ENCODE measurements around the gene BTBD17. TPM values are rescaled to one million over a fixed set of nuclear protein-coding genes. Genes with fewer than 3 reads are reported as not detected.

The BTBD17 gene
- total RNA-seq, 1 donor from 2014 or later = not detected

DNA sequence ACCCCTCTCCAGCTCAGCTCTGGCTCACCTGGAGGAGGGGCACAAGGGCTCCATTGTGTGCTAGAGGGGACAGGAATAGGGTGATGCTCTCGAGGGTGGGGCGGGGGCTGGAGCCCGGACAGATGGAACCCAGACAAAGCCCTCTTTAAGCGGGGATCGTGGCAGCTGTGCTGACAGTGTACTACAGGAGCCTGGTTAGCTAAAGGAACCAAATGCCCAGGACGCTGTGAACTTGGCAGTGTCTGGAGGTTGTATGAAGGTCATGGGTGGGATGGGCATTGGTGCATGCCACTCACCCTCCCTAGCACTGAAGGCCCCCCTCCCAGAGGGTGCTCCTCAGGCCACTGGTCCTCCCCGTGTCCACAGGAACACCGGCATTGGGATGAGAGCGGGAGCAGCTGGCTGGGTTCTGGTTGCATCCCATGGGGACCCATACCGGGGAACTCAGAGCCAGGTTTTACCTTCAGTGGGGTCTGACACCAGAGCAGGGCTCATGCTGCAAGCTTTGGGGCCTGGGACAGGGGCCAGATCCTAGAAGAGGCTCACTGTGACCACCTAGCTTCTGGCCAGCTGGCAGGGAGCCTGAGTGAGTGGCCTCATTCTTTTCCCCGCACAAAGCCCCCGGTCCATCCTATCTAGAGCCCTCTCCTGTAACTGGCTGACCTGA, 23.7 kb downstream of the BTBD17 start:
- no peak for DNase-seq (ENCODE audit: low read depth in 2 of 2)

DNA sequence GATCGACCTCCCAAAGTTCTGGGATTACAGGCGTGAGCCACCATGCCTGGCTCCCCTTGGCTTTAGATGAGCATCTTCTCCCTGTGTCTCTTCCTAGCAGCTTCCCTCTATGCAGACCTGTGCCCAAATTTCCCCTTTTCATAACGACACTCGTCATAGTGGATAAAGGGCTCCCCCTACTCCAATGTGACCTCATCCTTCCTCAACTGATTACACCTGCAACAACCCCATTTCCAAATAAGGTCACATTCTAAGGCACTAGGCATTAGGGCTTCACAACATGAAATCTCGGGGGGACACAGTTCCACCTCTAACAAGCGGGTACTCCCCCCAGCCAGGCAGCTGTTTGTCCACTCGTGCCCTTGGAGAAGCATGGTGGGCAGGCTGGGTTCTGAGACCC, 25.4 kb downstream of the BTBD17 start:
- no peak for DNase-seq (ENCODE audit: low read depth in 2 of 2)

DNA sequence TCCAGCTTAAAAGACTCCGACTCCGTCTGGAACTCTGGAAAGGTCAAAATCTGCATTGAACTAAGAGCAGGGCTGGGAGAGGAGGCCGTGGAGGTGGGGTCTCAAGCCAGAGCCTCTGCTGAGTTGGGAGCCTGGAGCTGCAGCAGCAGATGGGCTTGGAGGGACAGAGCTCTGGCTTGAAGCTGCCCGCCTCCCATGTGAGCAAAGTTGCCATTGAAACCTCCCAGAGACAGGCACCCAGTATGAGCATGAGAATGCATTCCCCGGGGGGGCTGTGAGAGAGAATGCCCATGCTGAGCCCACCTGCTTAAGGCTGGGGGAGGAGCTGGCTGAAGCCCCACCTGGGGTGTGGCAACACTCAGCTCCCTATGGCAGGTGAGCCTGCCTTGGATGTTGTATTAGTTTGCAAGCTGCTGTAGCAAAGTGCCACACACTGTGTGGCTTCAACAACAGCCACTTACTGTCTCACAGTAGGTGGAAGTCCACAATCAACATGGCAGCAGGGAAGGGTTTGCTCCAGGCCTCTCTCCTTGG, 26.1 kb downstream of the BTBD17 start:
- DNase-seq (ENCODE audit: low read depth in 2 of 2) = no peak

DNA sequence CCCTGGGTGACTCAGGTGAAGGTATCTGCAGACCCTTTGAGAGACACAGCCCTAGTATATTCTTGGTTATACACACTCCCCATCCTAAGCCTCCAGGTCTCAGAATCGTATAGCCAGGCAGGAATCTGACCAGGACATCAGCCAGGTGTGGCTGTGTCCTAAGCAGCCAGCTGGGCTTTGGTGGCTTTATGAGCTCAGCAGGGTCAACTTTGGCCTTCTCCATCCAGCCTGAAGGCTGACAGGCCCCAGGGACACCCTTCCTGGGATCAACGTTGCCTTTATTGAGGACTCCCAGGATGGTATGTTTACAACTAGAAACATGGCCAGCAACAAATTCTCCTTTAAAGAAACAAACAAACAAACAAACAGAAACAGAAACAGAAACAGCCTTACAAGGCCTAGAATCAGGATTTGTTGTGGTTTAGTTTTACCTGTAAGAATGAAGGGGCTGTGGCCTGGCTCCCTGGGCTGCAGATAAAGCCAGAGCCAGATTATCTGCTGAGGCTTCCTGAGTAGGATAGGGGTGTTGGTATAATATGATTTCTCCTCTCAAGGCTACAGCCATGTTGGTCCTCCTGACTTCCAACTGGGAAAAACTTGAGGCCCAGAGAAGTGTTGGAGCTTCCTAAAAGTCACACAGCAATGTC, 27.2 kb downstream of the BTBD17 start:
- DNase-seq (ENCODE audit: low read depth in 2 of 2) = no peak

DNA sequence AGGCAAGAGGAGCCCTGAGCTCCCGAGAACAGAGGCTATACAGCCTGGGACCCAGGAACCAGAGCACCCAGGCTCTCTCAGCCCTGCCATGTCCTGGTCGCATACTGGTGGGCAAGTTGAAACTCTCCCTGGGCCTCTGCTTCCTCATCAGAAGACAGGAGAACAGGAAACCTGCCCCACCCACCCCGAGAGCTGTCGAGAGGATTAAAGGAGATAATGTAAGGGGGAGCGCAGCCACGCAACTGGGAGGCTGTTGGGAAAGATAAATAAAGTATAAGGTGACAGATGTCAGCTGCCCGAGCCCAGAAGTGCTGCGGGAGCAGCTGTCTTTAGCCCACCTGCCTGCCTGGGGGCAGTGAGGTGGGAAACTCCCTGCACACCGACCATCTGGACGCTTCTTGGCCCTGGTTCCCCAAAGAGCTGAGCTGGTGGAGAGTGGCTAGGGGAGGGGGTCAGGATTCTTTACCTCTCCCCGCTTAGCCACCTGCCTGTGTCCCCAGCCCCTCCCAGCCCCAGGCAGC, 28.8 kb downstream of the BTBD17 start:
- no peak for DNase-seq (ENCODE audit: low read depth in 2 of 2)

DNA sequence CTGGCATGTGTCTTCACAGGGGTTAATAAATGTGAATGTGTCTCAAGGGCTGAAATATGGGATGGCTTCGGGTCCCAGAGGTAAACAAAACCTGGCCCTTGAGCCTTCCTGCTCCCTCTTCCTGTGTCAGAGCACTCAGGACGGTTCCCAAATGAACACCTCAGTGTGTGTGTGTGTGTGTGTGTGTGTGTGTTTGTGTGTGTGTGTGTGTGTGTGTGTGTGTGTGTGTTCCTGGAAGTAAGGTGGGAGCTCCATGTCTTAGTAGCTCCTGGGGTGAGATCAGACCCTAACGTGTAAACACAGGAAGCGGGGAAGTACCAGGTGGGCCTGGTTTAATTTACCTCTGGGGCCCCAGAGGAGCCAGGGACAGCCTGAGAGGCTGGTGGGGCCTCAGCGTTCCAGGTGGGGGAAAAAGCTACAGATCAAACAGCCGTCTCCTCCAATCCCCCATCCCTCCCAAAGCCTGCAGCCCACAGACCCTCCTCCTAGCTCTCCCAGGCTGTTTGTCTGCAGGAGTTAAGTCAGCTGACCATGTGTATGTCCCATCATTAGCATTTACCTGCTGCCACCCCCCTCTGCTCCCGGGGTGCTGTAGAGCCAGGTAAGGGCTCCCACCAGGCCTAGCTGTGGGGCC, 29.5 kb downstream of the BTBD17 start:
- no peak for DNase-seq (ENCODE audit: low read depth in 2 of 2)

DNA sequence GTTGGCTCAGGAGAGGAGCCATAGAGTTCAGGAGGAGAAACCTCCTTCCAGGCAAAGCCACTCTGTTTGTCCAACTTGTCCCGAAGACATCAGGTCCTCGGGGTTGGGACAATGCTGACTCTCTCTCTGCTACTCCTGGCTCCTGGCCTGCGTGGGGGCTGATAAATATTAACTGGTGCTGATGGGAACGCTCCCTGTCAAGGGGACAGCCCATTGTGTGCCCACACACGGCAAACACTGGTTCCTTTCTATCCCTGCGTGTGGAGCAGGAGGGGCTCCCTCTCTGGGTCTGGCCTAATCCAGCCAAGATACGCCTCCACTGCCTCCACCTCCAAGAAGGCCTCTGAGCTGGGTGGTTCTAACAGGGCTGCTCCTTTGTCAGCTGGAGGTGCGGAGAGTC, 31.2 kb downstream of the BTBD17 start:
- no peak for DNase-seq (ENCODE audit: low read depth in 2 of 2)

DNA sequence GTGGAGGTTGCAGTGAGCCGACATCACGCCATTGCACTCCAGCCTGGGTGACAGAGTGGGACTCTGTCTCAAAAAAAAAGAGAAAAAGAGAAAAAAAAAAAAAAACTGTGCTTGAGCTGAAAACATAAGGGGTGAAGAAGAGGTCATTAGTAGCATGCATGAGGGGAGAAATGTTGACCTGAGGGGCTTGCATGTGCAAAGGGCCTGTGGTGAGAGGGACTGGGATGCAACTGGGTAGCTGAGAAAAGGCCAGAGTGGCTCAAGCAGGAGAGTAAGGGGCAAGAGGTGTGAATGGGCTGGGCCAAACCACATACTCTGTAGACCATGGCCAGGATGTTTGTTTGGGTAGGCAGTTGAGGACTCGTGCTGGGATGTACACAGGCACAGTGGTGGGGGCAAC, 32.3 kb downstream of the BTBD17 start:
- DNase-seq (ENCODE audit: low read depth in 2 of 2) = no peak

DNA sequence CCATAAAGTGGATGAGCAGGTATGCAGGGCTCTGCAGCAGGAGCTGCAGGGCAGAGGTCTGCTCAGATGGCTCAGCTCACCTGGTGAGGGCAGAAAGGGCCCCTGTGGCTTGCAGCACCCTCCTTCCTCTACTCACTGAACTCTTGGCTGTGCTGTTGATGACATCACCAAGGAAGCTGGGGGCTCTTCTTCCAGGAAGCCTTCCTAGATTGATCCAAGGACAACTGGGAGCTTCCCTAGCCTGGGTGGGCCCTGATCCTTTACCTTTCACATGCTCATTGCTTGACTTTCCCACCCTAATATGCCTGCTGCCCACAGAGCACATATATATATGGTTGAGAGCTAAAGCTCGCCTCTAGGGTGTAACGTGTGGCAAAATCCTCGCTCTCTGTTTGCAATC, 33.2 kb downstream of the BTBD17 start:
- no peak for DNase-seq (ENCODE audit: low read depth in 2 of 2)

DNA sequence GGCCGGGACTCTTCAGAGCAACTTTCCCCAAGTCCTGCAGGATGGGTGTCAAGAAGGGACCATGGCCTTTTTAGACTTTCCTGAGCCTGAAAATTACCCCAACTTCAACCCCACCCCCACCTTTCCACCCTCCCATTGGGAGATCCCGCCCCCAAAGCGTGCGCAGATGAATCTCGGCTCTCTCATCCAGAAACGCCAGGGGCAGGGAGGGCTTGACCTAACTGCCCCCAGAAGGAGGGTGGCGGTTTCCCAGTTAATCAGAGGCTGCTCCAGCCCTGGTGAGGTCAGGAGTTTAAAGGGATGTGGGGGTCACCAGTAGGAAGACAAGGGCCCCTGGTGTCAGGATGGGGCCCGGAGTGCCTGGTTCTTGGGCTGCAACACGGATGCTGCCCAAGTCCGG, 35.2 kb downstream of the BTBD17 start:
- DNase-seq (ENCODE audit: low read depth in 2 of 2) = no peak

DNA sequence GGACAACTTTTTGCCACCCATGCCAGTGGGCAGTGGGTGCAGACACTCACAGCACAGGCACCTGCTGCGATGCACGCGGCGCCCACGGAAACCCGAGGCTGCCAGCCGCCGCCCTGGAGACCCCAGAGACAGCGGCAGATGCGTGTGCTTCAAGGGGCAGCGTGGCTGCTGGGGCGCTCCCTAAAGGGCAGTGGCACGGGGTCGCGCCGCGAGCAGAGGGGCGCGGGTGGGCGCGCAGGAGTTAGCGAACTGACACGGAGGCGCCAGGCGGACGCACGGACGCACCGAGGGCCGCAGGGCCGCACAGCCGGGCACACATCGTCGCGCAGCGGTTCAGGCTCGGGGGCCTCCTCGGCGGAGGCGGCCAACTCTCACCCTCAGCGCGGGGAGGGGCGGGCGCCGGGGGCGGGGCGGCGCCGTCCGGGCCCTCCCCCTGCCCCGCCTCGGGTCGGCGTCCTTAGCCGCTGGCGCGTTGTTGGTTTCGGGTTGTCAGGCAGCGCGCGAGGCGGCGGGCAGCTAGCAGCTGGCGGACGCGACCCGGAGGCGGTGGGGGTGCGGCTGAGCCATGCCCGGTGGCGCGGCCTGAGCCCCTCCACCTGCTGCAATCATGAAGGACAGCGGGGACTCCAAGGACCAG, 35.8 kb downstream of the BTBD17 start, which contains the start of gene KIF19:
KIF19 (plus strand) TSS at position 484 of the 637 bp plus-strand sequence; CDS start at position 608, 124 bp downstream.
- peak in 1 of 2 donors; percentile 49 for DNase-seq (ENCODE audit: low read depth in 2 of 2)

DNA sequence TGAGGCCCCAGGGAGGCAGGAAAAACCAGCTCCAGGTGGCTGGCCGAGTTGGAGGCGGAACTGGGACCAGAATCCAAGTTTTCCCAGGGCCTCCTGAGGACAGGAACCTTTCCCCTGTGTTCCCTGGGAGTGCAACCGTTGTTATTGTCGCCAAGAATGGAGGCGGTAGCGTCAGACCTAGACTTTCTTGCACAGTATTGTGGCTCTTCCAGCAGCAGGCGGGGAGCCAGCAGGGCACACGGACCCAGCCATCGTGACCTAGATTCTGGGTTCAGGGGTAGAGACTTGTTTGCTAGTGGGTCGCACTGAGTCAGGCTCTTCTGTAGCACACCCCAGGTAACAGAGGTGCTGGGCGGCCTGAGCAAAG, 36.3 kb downstream of the BTBD17 start:
- no peak for DNase-seq (ENCODE audit: low read depth in 2 of 2)

DNA sequence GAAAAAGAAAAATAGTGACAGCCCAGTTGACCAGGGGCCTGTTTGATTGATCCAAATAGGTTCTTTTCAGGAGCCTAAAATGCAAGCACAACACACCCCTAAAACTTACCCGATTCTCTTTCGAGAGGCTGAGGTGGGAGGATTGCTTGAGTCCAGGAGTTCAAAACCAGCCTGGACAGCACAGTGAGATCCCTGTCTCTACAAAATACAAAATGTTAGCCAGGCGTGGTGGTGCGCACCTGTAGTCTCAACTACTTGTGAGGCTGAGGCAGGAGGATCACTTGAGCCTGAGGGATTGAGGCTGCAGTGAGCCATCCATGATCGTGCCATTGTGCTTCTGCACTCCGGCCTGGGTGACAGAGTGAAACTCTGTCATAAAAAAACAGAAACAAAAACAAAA, 37.1 kb downstream of the BTBD17 start:
- no peak for DNase-seq (ENCODE audit: low read depth in 2 of 2)

DNA sequence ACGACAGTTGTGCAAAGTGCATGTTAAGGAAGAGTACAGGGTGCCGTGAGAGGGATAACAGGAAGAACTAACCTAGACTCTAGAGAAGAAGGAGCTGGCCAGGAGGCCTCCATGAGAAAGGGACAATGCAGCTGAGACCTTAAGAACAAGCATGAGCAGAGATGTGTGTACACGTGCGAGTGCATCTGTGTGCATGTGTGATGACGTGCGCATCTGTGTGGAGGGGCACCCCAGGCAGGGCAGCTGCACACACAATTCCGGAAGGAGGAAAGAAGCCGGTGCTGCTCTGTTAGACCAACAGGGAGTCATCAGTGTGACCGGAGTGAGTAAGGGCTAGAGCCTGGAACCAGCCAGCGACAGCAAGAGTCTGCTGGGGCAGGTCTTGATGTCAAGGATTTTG, 43.3 kb downstream of the BTBD17 start:
- no peak for DNase-seq (ENCODE audit: low read depth in 2 of 2)

DNA sequence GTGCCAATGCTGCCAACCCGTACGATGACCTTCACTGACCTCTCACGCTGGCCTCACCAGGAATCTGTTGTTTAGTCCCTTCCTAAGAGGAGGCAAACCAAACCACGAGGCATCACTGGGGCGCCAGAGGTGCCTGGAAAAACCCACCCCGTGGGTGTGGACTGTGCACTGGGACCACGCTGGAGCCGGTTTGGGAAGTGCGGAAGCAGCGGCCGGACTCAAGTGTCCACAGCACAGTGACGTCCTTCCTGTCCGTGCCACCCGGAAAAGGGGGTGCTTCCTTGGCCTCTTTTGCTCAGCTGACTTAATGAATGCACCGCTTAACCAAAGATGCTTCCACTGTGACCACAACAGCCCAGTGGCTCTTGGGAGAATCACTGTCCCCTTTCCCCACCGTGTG, 44.6 kb downstream of the BTBD17 start:
- DNase-seq (ENCODE audit: low read depth in 2 of 2) = no peak

DNA sequence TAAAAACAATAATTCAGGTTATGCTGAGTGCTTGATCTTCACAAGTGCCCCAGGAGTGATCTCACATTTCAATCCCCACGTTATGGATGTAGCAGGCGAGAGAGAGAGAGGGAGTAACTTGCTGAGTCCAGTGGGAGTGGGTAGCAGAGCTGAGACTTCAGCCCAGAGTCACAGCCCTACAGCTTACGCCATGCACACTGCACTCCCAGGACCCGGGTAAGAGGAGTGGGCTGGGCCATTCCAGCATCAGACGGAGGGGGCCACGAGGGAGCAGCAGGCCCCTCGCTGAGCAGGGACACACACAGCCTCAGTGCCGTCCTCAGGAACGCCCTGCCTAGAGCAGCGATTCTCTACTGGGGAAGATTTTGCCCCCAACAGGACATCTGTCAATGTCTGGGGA, 45.4 kb downstream of the BTBD17 start:
- no peak for DNase-seq (ENCODE audit: low read depth in 2 of 2)

DNA sequence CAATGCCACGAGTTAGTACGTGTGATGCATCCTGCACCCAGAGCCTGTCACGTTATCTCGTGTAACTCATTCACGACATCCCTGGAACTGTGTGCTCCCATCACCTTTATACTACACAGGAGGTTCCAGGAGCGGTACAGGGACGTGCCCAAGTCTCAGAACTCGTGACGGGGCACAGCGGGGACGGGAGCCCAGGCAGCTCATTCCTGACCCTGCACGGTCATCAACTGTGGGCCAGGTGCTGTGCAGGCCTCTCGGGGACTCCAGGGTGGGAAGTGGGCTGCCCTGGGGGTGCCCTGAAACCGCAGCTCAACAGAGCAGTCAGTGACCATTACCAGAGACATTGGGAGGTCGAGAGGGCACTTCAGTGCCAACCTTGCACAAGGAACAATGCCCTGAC, 46.8 kb downstream of the BTBD17 start:
- no peak for DNase-seq (ENCODE audit: low read depth in 2 of 2)

DNA sequence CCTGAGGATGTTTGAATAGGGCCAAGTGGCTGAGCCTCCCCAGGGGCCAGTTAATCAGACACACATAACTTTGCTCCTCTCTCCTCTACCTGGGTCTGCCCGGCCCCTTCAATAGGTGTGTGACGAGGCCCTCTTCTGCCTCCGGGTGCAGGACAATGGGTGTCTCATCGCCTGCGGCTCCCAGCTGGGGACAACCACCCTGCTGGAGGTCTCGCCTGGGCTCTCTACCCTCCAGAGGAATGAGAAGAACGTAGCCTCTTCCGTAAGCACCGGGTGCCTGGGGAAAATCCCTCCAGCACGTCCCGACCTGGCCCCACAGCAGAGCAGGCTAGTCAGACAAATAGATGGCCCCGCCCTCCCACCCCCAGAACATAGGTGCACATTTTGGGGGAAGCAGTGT, 51.8 kb downstream of the BTBD17 start:
- DNase-seq (ENCODE audit: low read depth in 2 of 2) = no peak

DNA sequence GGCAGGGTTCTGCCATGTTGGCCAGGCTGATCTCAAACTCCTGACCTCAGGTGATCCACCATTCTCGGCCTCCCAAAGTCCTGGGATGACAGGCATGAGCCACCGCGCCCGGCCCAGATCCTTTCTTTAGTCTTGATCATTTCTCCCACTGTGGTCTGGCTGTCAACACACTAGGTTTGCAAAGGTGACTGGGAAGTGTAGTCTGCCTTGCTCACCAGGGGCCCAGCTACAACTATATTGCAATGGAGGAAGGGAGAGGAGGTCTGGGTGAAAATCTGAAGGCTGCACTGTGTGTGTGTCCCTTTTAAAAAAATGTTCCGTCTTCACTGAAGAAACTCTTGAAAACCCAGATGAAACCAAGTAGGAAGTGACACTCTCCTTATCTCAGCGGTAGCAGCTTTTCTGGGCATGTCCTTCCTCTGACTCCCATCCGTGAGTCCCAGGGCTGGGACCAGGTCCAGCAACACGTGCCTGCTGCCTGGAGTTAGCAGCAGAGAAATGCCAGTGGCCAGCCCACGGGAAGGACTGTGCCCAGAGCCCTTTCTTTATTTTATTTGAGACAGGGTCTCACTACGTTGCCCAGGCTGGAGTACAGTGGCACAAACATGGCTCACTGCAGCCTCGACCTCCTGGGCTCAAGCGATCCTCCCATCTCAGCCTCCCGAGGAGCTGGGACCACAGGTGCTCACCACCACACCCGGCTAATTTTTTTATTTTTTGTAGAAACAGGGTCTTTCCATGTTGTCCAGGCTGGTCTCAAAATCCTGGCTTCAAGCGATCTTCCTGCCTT, 53.5 kb downstream of the BTBD17 start:
- DNase-seq (ENCODE audit: low read depth in 2 of 2) = peak; percentile 37 to 46

Measured in lung microvascular endothelial cell (primary cell).